Neuronal stem cell (in vitro differentiated cells): Measurements from ENCODE around the gene BRK1.
"Not testable (repeated sequence)": the region's sequence is repeated elsewhere in the genome, so short reads cannot be mapped to it uniquely, and the experiment has no call there.

ENCODE experiments used
- DNase-seq: peaks from one replicate; pipeline ENCODE4 v3.0.0-alpha.2; 2013; ENCODE audit warnings: low spot score
- H2AFZ ChIP-seq: one replicate; pipeline ENCODE4 v1.6.1; 2013; ENCODE audit warnings: mild to moderate bottlenecking, low read length, inconsistent platforms
- H2AK5ac ChIP-seq: 2 replicates; pipeline ENCODE4 v1.6.1; 2013; ENCODE audit warnings: low read depth, mild to moderate bottlenecking, inconsistent platforms, low read length, moderate library complexity, mixed read lengths
- H2BK120ac ChIP-seq: 2 replicates; pipeline ENCODE4 v1.6.1; 2013; ENCODE audit warnings: low read depth, mild to moderate bottlenecking, inconsistent platforms, low read length, moderate library complexity, mixed read lengths
- H2BK12ac ChIP-seq: one replicate; pipeline ENCODE4 v1.6.1; 2013; ENCODE audit warnings: low read length, inconsistent platforms
- H2BK15ac ChIP-seq: 2 replicates; pipeline ENCODE4 v1.6.1; 2013; ENCODE audit warnings: mild to moderate bottlenecking, low read length, inconsistent platforms, mixed read lengths
- H2BK5ac ChIP-seq: one replicate; pipeline ENCODE4 v1.6.1; 2013; ENCODE audit warnings: inconsistent platforms, mild to moderate bottlenecking, low read length, moderate library complexity
- H3K14ac ChIP-seq: one replicate; pipeline ENCODE4 v1.6.1; 2013; ENCODE audit warnings: low read length, inconsistent platforms
- H3K18ac ChIP-seq: 2 replicates; pipeline ENCODE4 v1.6.1; 2013; ENCODE audit warnings: low read length, inconsistent platforms
- H3K23ac ChIP-seq: 2 replicates; pipeline ENCODE4 v1.6.1; 2013; ENCODE audit warnings: low read depth, mild to moderate bottlenecking, mixed read lengths, low read length, inconsistent platforms; ENCODE audit not compliant: poor library complexity
- H3K27ac ChIP-seq: replicated peaks from 3 replicates; pipeline ENCODE4 v1.5.1; 2013; ENCODE audit warnings: low read length, inconsistent platforms
- H3K27me3 ChIP-seq, 3 experiments: 2 replicates each; pipeline ENCODE4 v1.6.1; 2013; ENCODE audit warnings: low read length in 3 of 3, mild to moderate bottlenecking in 2 of 3, inconsistent platforms in 1 of 3, low read depth in 1 of 3, mixed read lengths in 1 of 3, moderate library complexity in 1 of 3; ENCODE audit not compliant: control insufficient read depth in 3 of 3, insufficient read depth in 3 of 3
- H3K36me3 ChIP-seq, 2 donors: replicated peaks in 1 of 2; 2 replicates each; pipeline ENCODE4 v1.6.1; 2013; ENCODE audit warnings: low read length in 2 of 2; ENCODE audit not compliant: control insufficient read depth in 2 of 2, insufficient read depth in 2 of 2
- H3K4ac ChIP-seq: 2 replicates; pipeline ENCODE4 v1.6.1; 2013; ENCODE audit warnings: inconsistent platforms, mild to moderate bottlenecking, low read length, moderate library complexity
- H3K4me1 ChIP-seq, 2 donors: 1 replicate in 1 of 2; 2 replicates in 1 of 2; pipeline ENCODE4 v1.6.1; 2013; ENCODE audit warnings: low read length in 2 of 2, low read depth in 1 of 2; ENCODE audit not compliant: control insufficient read depth in 2 of 2, insufficient read depth in 1 of 2
- H3K4me2 ChIP-seq: one replicate; pipeline ENCODE4 v1.6.1; 2013; ENCODE audit warnings: mild to moderate bottlenecking, low read length, inconsistent platforms; ENCODE audit not compliant: insufficient read depth, poor library complexity, severe bottlenecking
- H3K4me3 ChIP-seq, 2 donors: 2 replicates each; pipeline ENCODE4 v1.5.1; 2013; ENCODE audit warnings: low read length in 2 of 2, mild to moderate bottlenecking in 2 of 2, inconsistent platforms in 1 of 2, moderate library complexity in 1 of 2
- H3K79me1 ChIP-seq: one replicate; pipeline ENCODE4 v1.6.1; 2013; ENCODE audit warnings: low read depth, mild to moderate bottlenecking, inconsistent platforms, low read length, moderate library complexity
- H3K9ac ChIP-seq: one replicate; pipeline ENCODE4 v1.6.1; 2013; ENCODE audit warnings: mild to moderate bottlenecking, low read depth, low read length, inconsistent platforms; ENCODE audit not compliant: poor library complexity
- H3K9me3 ChIP-seq, 2 donors: replicated peaks in 1 of 2; 2 replicates each; pipeline versions ENCODE3 to v1.6.1; 2013; ENCODE audit warnings: low read length in 2 of 2, mild to moderate bottlenecking in 2 of 2, inconsistent platforms in 1 of 2, low read depth in 1 of 2, mixed read lengths in 1 of 2, moderate library complexity in 1 of 2; ENCODE audit not compliant: control insufficient read depth in 2 of 2, insufficient read depth in 1 of 2
- H4K8ac ChIP-seq: one replicate; pipeline ENCODE4 v1.6.1; 2013; ENCODE audit warnings: low read depth, mild to moderate bottlenecking, inconsistent platforms, low read length, moderate library complexity
- H4K91ac ChIP-seq: one replicate; pipeline ENCODE4 v1.6.1; 2013; ENCODE audit warnings: low read length, low read depth, mild to moderate bottlenecking, inconsistent platforms; ENCODE audit not compliant: poor library complexity
- WGBS, 2 donors: extraction: QIAGEN DNeasy Blood & Tissue Kit; methylation state at CpG; one replicate each; pipeline ENCODE4 v1.1.7; 2013; ENCODE audit warnings: missing lambda C conversion rate in 2 of 2, mixed read lengths in 1 of 2; ENCODE audit not compliant: insufficient read length in 2 of 2, insufficient replicate concordance in 1 of 2; ENCODE audit errors: extremely low coverage in 2 of 2; 5-methylcytosine and 5-hydroxymethylcytosine counted together

The BRK1 gene

GRCh38 chr3:10155658-10156057 lies 40.2 kb downstream of the BRK1 start:
- H3K23ac ChIP-seq = no peak overlapping the region
- no peak overlapping the region for H3K18ac ChIP-seq
- no peaks in the 10 kb centered on the region for H3K27me3 ChIP-seq
- no peaks in the 10 kb centered on the region for H3K9me3 ChIP-seq
- no peak overlapping the region for H3K27ac ChIP-seq
- DNase-seq = no peak
- no peak overlapping the region for H3K4ac ChIP-seq
- H3K9ac ChIP-seq = no peak overlapping the region
- H2AFZ ChIP-seq = no peak overlapping the region
- no peak overlapping the region for H2BK5ac ChIP-seq
- no peak overlapping the region for H4K8ac ChIP-seq
- no peaks in the 10 kb centered on the region for H3K4me1 ChIP-seq
- no peak overlapping the region for H3K4me2 ChIP-seq
- H3K79me1 ChIP-seq = no peaks in the 10 kb centered on the region
- no peak overlapping the region for H4K91ac ChIP-seq
- H3K14ac ChIP-seq = no peak overlapping the region
- no peak overlapping the region for H2BK12ac ChIP-seq
- no CpG with 5 or more reads among the region's 4 CpGs for WGBS, 2 donors
- H2BK15ac ChIP-seq = no peak overlapping the region
- no peak overlapping the region for H3K4me3 ChIP-seq
- H2BK120ac ChIP-seq = no peak overlapping the region
- H2AK5ac ChIP-seq = no peak overlapping the region
- peaks cover 0 to 42% of the 10 kb centered on the region in 2 donors for H3K36me3 ChIP-seq

- no peak overlapping the region for H4K91ac ChIP-seq
- H3K27ac ChIP-seq = no peak overlapping the region
- H2BK120ac ChIP-seq = no peak overlapping the region
- no peak overlapping the region for H3K18ac ChIP-seq
- H2BK15ac ChIP-seq = no peak overlapping the region
- H3K36me3 ChIP-seq = peaks cover 0 to 29% of the 10 kb centered on the region in 2 donors
- H3K9ac ChIP-seq = no peak overlapping the region
- no CpG with 5 or more reads among the region's 4 CpGs for WGBS, 2 donors
- H3K14ac ChIP-seq = no peak overlapping the region
- no peak overlapping the region for H2BK5ac ChIP-seq
- no peaks in the 10 kb centered on the region for H3K79me1 ChIP-seq
- no peaks in the 10 kb centered on the region for H3K9me3 ChIP-seq
- H2AK5ac ChIP-seq = no peak overlapping the region
- H3K4me3 ChIP-seq = no peak overlapping the region
- DNase-seq = no peak
- no peak overlapping the region for H2BK12ac ChIP-seq
- no peak overlapping the region for H2AFZ ChIP-seq
- H3K23ac ChIP-seq = no peak overlapping the region
- H3K4ac ChIP-seq = no peak overlapping the region
- no peaks in the 10 kb centered on the region for H3K4me1 ChIP-seq
- H3K4me2 ChIP-seq = no peak overlapping the region
- H4K8ac ChIP-seq = no peak overlapping the region
- H3K27me3 ChIP-seq = no peaks in the 10 kb centered on the region
These were observed 41.6 kb downstream of the BRK1 start for GRCh38 chr3:10157031-10157430.

GRCh38 chr3:10158555-10158954 lies 43.1 kb downstream of the BRK1 start:
- H2BK5ac ChIP-seq, H3K4me1 ChIP-seq, H2BK12ac ChIP-seq, H3K4me2 ChIP-seq, H4K8ac ChIP-seq, H3K9ac ChIP-seq, H2AFZ ChIP-seq, H3K4ac ChIP-seq, H3K27me3 ChIP-seq, H3K27ac ChIP-seq, H2BK15ac ChIP-seq, H3K9me3 ChIP-seq, H4K91ac ChIP-seq, DNase-seq, H3K18ac ChIP-seq, H3K79me1 ChIP-seq, H3K23ac ChIP-seq, H2BK120ac ChIP-seq, H3K14ac ChIP-seq, H3K4me3 ChIP-seq, H2AK5ac ChIP-seq: not testable (repeated sequence)
- H3K36me3 ChIP-seq = peaks cover 0 to 17% of the 10 kb centered on the region in 2 donors
- no CpG with 5 or more reads among the region's 6 CpGs for WGBS, 2 donors

- no peak overlapping the region for H3K4me3 ChIP-seq
- H3K9me3 ChIP-seq = no peaks in the 10 kb centered on the region
- no peak overlapping the region for H3K27ac ChIP-seq
- H3K14ac ChIP-seq = no peak overlapping the region
- H3K4me2 ChIP-seq = no peak overlapping the region
- no peak overlapping the region for H4K91ac ChIP-seq
- H3K4ac ChIP-seq = no peak overlapping the region
- peaks cover 0 to 2% of the 10 kb centered on the region in 2 donors for H3K36me3 ChIP-seq
- no peak overlapping the region for H2AK5ac ChIP-seq
- H2BK12ac ChIP-seq = no peak overlapping the region
- no peak overlapping the region for H2AFZ ChIP-seq
- H2BK5ac ChIP-seq = no peak overlapping the region
- no peak overlapping the region for H2BK120ac ChIP-seq
- no peaks in the 10 kb centered on the region for H3K79me1 ChIP-seq
- no peak overlapping the region for H2BK15ac ChIP-seq
- peaks cover 0 to 3% (median 0%) of the 10 kb centered on the region in 3 experiments for H3K27me3 ChIP-seq
- no peak overlapping the region for H3K9ac ChIP-seq
- H3K4me1 ChIP-seq = peaks cover 0 to 2% of the 10 kb centered on the region in 2 donors
- H3K18ac ChIP-seq = no peak overlapping the region
- no peak overlapping the region for H3K23ac ChIP-seq
- no peak for DNase-seq
- WGBS, 2 donors = no CpG with 5 or more reads among the region's 1 CpG
- H4K8ac ChIP-seq = no peak overlapping the region
These were observed 44.9 kb downstream of the BRK1 start for GRCh38 chr3:10160346-10160745.
